NCI-H526 treated with DMSO at 0.1 percent for 48 hours (cell line): Measurements from ENCODE around the gene GOLGA6C.
"Not testable (repeated sequence)": the region's sequence is repeated elsewhere in the genome, so short reads cannot be mapped to it uniquely, and the experiment has no call there.

Experiments
- DNase-seq: peaks from one replicate; lab custom pipeline; 2025; lab: John Stamatoyannopoulos, UW

GOLGA6C gene

DNA sequence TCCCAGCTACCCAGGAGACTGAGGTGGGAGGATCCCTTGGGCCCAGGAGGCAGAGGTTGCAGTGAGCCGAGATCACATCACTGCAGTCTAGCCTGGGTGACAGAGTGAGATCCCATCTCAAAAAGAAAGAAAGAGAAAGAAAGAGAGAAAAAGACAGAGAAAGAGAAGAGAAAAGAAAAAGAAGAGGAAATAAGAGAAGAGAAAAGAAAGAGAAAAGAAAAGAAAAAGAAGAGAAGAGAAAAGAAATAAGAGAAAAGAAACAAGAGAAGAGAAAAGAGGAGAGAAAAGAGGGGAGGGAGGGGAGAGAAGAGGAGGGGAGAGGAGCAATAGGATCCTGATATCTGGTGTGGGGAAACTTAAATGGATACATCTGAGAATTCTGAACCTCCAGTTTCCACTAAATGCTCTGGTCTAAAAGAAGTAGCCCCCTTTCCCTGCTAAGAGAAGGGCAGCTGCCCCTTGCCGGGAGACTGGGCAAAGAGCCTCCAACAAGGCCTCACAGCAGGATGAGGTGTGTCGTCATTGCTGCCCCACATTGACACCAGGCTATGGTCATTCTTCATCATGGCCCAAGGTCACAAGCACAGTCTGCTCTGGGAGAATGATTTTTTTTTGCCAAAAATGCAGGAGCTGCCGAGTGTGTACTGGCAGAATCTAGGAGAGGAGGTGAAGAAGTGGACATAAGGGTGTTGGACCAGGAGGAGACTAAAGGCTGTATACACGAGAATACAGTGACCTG lies 56.6 kb downstream of the GOLGA6C start:
- no peak for DNase-seq

DNA sequence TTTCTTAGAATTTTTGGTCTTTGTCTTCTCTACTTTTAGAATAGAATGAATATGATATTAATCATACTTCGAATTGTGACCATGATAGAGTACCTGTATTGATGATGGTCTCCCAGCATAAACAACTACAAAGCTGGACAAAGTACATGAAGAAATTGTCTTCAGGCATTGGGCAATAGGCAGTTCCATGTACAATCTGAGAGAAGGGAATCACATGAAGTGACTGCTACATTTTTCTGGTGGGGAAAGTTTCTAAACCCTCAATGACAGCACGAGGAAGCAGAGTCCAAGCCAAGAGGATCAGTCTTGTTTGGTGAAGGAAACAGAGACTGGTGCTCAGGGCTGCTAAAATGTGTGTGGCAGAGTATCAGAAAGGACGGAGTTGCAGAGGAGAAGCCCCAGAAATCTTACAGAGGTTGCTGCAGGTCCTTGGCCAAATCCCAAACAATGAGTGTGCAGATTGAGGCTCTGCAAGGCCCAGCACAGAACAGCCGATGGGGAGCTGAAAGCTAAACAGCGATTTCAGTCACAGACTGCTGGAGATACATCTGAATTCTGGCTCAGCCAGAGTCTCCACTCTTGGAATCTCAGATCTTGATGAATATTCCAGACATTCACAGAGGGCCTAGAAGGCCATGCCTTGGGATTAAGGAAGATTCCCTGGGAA lies 61.2 kb downstream of the GOLGA6C start:
- not testable (repeated sequence) for DNase-seq
